Glutamatergic neuron (in vitro differentiated cells): ENCODE results near the gene PRKAG2. TPM values are rescaled to one million over a fixed set of nuclear protein-coding genes. Genes with fewer than 3 reads are reported as not detected.

Experiments used
- DNase-seq: peaks from one replicate; pipeline ENCODE4 v3.0.0; 2022
- H3K27ac Mint-ChIP-seq: one replicate; pipeline ENCODE4 v1.8.0; 2020; ENCODE audit warnings: mild to moderate bottlenecking, mixed read lengths, inconsistent platforms; ENCODE audit not compliant: unreplicated experiment
- H3K27me3 Mint-ChIP-seq: one replicate; pipeline ENCODE4 v1.8.0; 2020; ENCODE audit warnings: mild to moderate bottlenecking, moderate library complexity, mixed read lengths, inconsistent platforms; ENCODE audit not compliant: unreplicated experiment
- H3K36me3 Mint-ChIP-seq: one replicate; pipeline ENCODE4 v1.8.0; 2020; ENCODE audit warnings: mild to moderate bottlenecking, mixed read lengths, inconsistent platforms; ENCODE audit not compliant: unreplicated experiment
- H3K4me1 Mint-ChIP-seq: one replicate; pipeline ENCODE4 v1.8.0; 2020; ENCODE audit warnings: mild to moderate bottlenecking, low read depth, mixed read lengths, inconsistent platforms; ENCODE audit not compliant: unreplicated experiment
- H3K4me3 Mint-ChIP-seq: one replicate; pipeline ENCODE4 v1.8.0; 2020; ENCODE audit warnings: mild to moderate bottlenecking, mixed read lengths, inconsistent platforms; ENCODE audit not compliant: unreplicated experiment
- H3K9me3 Mint-ChIP-seq: one replicate; pipeline ENCODE4 v1.8.0; 2020; ENCODE audit warnings: mild to moderate bottlenecking, moderate library complexity, mixed read lengths, inconsistent platforms; ENCODE audit not compliant: unreplicated experiment
- CTCF ChIP-seq: fragments of 200-600 bp; sonication (generic); IDR thresholded peaks from one replicate; pipeline ENCODE4 v1.5.0; 2021; ENCODE audit not compliant: partially characterized antibody, unreplicated experiment
- total RNA-seq: library from RNA; stranded (reverse); fragmentation: NEBNext Ultra II Directional; extraction: Animal tissue kit (Norgen Biotek cat#: 25700); gene quantifications from one replicate; pipeline ENCODE4 v1.2.1, GENCODE V29; 2021; ENCODE audit not compliant: unreplicated experiment

PRKAG2 gene
- total RNA-seq, 1 donor from 2014 or later, result 24.7 TPM

- peaks cover 4% of the 10 kb centered on the region for H3K9me3 Mint-ChIP-seq
- H3K27ac Mint-ChIP-seq, result no peak overlapping the region
- H3K27me3 Mint-ChIP-seq, result peaks cover 3% of the 10 kb centered on the region
- H3K4me3 Mint-ChIP-seq, result no peak overlapping the region
- no peaks in the 10 kb centered on the region for H3K36me3 Mint-ChIP-seq
- no peak for TF ChIP-seq CTCF
- DNase-seq, result no peak
- H3K4me1 Mint-ChIP-seq, result peaks cover 34% of the 10 kb centered on the region
Observed at GRCh38 chr7:151758622-151759540, 118.0 kb downstream of the PRKAG2 start.

GRCh38 chr7:151757274-151757673, 119.6 kb downstream of the PRKAG2 start:
- Mint-ChIP-seq H3K27ac (no peak overlapping the region), H3K4me1 (peaks cover 23% of the 10 kb centered on the region), H3K9me3 (peaks cover 4% of the 10 kb centered on the region), H3K36me3 (no peaks in the 10 kb centered on the region), H3K27me3 (peaks cover 3% of the 10 kb centered on the region), H3K4me3 (no peak overlapping the region)
- TF ChIP-seq CTCF, result no peak
- no peak for DNase-seq

- no peak for DNase-seq
- H3K36me3 Mint-ChIP-seq, result no peaks in the 10 kb centered on the region
- no peak for TF ChIP-seq CTCF
- H3K4me3 Mint-ChIP-seq, result no peak overlapping the region
- H3K27me3 Mint-ChIP-seq, result peaks cover 3% of the 10 kb centered on the region
- H3K4me1 Mint-ChIP-seq, result peaks cover 23% of the 10 kb centered on the region
- H3K27ac Mint-ChIP-seq, result no peak overlapping the region
- H3K9me3 Mint-ChIP-seq, result peaks cover 5% of the 10 kb centered on the region
Observed at GRCh38 chr7:151756866-151757265, 120.0 kb downstream of the PRKAG2 start.

GRCh38 chr7:151756076-151756731, 120.7 kb downstream of the PRKAG2 start:
- no peak for DNase-seq
- Mint-ChIP-seq H3K9me3 (peaks cover 5% of the 10 kb centered on the region), H3K27ac (no peak overlapping the region), H3K4me1 (peaks cover 23% of the 10 kb centered on the region), H3K4me3 (no peak overlapping the region), H3K36me3 (no peaks in the 10 kb centered on the region), H3K27me3 (peaks cover under 1% of the 10 kb centered on the region)
- no peak for TF ChIP-seq CTCF
